Measurements from ENCODE around the gene PIGV. TPM values are rescaled to one million over a fixed set of nuclear protein-coding genes. Genes with fewer than 3 reads are reported as not detected.

Gene PIGV
- total RNA-seq, 1 experiment from 2014 or later = 7.5 TPM

GRCh38 chr1:26814377-26814776 lies 26.6 kb downstream of the PIGV start:
- Histone ChIP-seq H3K14ac (ENCODE audit: insufficient read depth, low read length) (no peak overlapping the region), H3K9me3 (ENCODE audit: control insufficient read depth, low read depth, low read length) (no peaks in the 10 kb centered on the region), H3K18ac (ENCODE audit: insufficient read length, low read depth, low read length) (no peak overlapping the region), H2AFZ (ENCODE audit: low read length) (no peak overlapping the region), H3K27ac (ENCODE audit: insufficient read length, low read depth, low read length) (no peak overlapping the region), H3K9ac (ENCODE audit: extremely low read depth, insufficient read length, low read length) (no peak overlapping the region), H4K91ac (ENCODE audit: insufficient read length, low read depth, low read length) (no peak overlapping the region), H2BK5ac (ENCODE audit: insufficient read length, low read length) (no peak overlapping the region), H3K56ac (ENCODE audit: insufficient read length, low read depth, low read length) (no peak overlapping the region), H3T11ph (ENCODE audit: low read length) (no peak overlapping the region), H3K79me1 (ENCODE audit: insufficient read depth, low read depth, low read length, poor library complexity, severe bottlenecking) (no peaks in the 10 kb centered on the region), H3K4me1 (ENCODE audit: insufficient read depth, low read length) (no peaks in the 10 kb centered on the region), H4K20me1 (ENCODE audit: control insufficient read depth, insufficient read depth, insufficient read length) (no peaks in the 10 kb centered on the region), H2BK20ac (ENCODE audit: low read depth, low read length, poor library complexity, severe bottlenecking) (no peak overlapping the region), H3K23ac (ENCODE audit: insufficient read length, low read depth, low read length) (no peak overlapping the region), H3K27me3 (ENCODE audit: insufficient read depth, low read length) (no peaks in the 10 kb centered on the region), H3K23me2 (ENCODE audit: insufficient read length, low read depth, low read length, poor library complexity, severe bottlenecking) (no peaks in the 10 kb centered on the region), H2AK5ac (ENCODE audit: insufficient read length, low read length) (no peak overlapping the region), H3K4me2 (ENCODE audit: insufficient read depth, insufficient read length, low read length) (no peak overlapping the region), H4K5ac (ENCODE audit: insufficient read length, low read depth, low read length) (no peak overlapping the region), H2BK15ac (ENCODE audit: low read depth, low read length) (no peak overlapping the region), H2BK120ac (ENCODE audit: low read depth, low read length, poor library complexity, severe bottlenecking) (no peak overlapping the region), H4K8ac (replicated peaks; ENCODE audit: insufficient read length, low read depth, low read length) (no peak overlapping the region), H3K4ac (ENCODE audit: low read depth, low read length) (no peak overlapping the region), H3K79me2 (ENCODE audit: insufficient read depth, low read length) (no peaks in the 10 kb centered on the region), H2BK12ac (ENCODE audit: insufficient read length, low read depth, low read length) (no peak overlapping the region)
- DNase-seq = no peak
- H3K27ac Mint-ChIP-seq = no peak overlapping the region
- H3K36me3 Mint-ChIP-seq (ENCODE audit: insufficient read depth in 1 of 3, low read depth in 3 of 3) = peaks cover 0 to 5% (median 3%) of the 10 kb centered on the region in 3 experiments; a peak in 4 of 7 replicates
- H3K4me3 Mint-ChIP-seq = no peak overlapping the region
- H3K27me3 Mint-ChIP-seq (ENCODE audit: low read depth) = peaks cover 6% of the 10 kb centered on the region
- TF ChIP-seq, protein P1, sequence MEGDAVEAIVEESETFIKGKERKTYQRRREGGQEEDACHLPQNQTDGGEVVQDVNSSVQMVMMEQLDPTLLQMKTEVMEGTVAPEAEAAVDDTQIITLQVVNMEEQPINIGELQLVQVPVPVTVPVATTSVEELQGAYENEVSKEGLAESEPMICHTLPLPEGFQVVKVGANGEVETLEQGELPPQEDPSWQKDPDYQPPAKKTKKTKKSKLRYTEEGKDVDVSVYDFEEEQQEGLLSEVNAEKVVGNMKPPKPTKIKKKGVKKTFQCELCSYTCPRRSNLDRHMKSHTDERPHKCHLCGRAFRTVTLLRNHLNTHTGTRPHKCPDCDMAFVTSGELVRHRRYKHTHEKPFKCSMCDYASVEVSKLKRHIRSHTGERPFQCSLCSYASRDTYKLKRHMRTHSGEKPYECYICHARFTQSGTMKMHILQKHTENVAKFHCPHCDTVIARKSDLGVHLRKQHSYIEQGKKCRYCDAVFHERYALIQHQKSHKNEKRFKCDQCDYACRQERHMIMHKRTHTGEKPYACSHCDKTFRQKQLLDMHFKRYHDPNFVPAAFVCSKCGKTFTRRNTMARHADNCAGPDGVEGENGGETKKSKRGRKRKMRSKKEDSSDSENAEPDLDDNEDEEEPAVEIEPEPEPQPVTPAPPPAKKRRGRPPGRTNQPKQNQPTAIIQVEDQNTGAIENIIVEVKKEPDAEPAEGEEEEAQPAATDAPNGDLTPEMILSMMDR (conservative IDR thresholded peaks at IDR 0.05) = no peak
- H3K4me1 Mint-ChIP-seq = no peaks in the 10 kb centered on the region
- no CpG with 5 or more reads among the region's 2 CpGs for WGBS (ENCODE audit: extremely low coverage, insufficient read length, low lambda C conversion rate)
- H3K9me3 Mint-ChIP-seq = peaks cover 8 to 10% of the 10 kb centered on the region in 2 experiments
